Nephron progenitor cell (in vitro differentiated cells): ENCODE data around the gene ARHGEF4.

Source experiments
- DNase-seq: peaks from one replicate; pipeline ENCODE4 v3.0.0; 2021
- H3K27ac Mint-ChIP-seq: 2 replicates; pipeline ENCODE4 v1.8.0; 2021; ENCODE audit warnings: mild to moderate bottlenecking, moderate library complexity, mixed read lengths
- H3K27me3 Mint-ChIP-seq: 2 replicates; pipeline ENCODE4 v1.8.0; 2021; ENCODE audit warnings: mild to moderate bottlenecking, low read depth, mixed read lengths; ENCODE audit not compliant: poor library complexity
- H3K36me3 Mint-ChIP-seq: 2 replicates; pipeline ENCODE4 v1.8.0; 2021; ENCODE audit warnings: low read depth, mixed read lengths
- H3K4me1 Mint-ChIP-seq: 2 replicates; pipeline ENCODE4 v1.8.0; 2021; ENCODE audit warnings: mixed read lengths
- H3K4me3 Mint-ChIP-seq: 2 replicates; pipeline ENCODE4 v1.8.0; 2021; ENCODE audit warnings: mild to moderate bottlenecking, moderate library complexity, mixed read lengths
- H3K9me3 Mint-ChIP-seq: 2 replicates; pipeline ENCODE4 v1.8.0; 2021; ENCODE audit warnings: mild to moderate bottlenecking, moderate library complexity, mixed read lengths
- CTCF ChIP-seq: fragments of 200-600 bp; sonication (generic); IDR thresholded peaks from 2 replicates; pipeline ENCODE4 v1.5.0; 2021; ENCODE audit warnings: antibody characterized with exemption

The ARHGEF4 gene

GRCh38 chr2:131093006-131093695, 256.4 kb downstream of the ARHGEF4 start, which contains the start of gene FAM168B:
TSS of gene FAM168B (minus strand) at chr2:131093460. CDS start at chr2:131082646, 10,814 bp downstream.
- Mint-ChIP-seq H3K4me1 (peaks cover 14% of the 10 kb centered on the region), H3K36me3 (peaks cover 34% of the 10 kb centered on the region), H3K4me3 (peak within 1 kb of the TSS; percentile 93), H3K27me3 (no peaks in the 10 kb centered on the region), H3K9me3 (no peaks in the 10 kb centered on the region), H3K27ac (peak within 1 kb of the TSS; percentile 92)
- no peak for TF ChIP-seq CTCF
- peak; percentile 88 for DNase-seq

- peaks cover 14% of the 10 kb centered on the region for H3K4me1 Mint-ChIP-seq
- H3K36me3 Mint-ChIP-seq, result peaks cover 26% of the 10 kb centered on the region
- peak; percentile 74 for DNase-seq
- no peaks in the 10 kb centered on the region for H3K27me3 Mint-ChIP-seq
- peak overlapping the region; percentile 92 for H3K27ac Mint-ChIP-seq
- no peaks in the 10 kb centered on the region for H3K9me3 Mint-ChIP-seq
- no peak for TF ChIP-seq CTCF
- peak overlapping the region; percentile 93 for H3K4me3 Mint-ChIP-seq
Measured at GRCh38 chr2:131093696-131094462, 257.2 kb downstream of the ARHGEF4 start.

GRCh38 chr2:131094463-131095281, 258.0 kb downstream of the ARHGEF4 start:
- Mint-ChIP-seq H3K27me3 (no peaks in the 10 kb centered on the region), H3K4me1 (peaks cover 14% of the 10 kb centered on the region), H3K9me3 (no peaks in the 10 kb centered on the region), H3K27ac (no peak overlapping the region), H3K36me3 (peaks cover 19% of the 10 kb centered on the region), H3K4me3 (peak overlapping the region; percentile 93)
- DNase-seq, result no peak
- no peak for TF ChIP-seq CTCF
